ENCODE results near the gene TANGO6. TPM values are rescaled to one million over a fixed set of nuclear protein-coding genes. Genes with fewer than 3 reads are reported as not detected.

TANGO6 gene
- total RNA-seq, 1 donor from 2014 or later, result 12.8 TPM

DNA sequence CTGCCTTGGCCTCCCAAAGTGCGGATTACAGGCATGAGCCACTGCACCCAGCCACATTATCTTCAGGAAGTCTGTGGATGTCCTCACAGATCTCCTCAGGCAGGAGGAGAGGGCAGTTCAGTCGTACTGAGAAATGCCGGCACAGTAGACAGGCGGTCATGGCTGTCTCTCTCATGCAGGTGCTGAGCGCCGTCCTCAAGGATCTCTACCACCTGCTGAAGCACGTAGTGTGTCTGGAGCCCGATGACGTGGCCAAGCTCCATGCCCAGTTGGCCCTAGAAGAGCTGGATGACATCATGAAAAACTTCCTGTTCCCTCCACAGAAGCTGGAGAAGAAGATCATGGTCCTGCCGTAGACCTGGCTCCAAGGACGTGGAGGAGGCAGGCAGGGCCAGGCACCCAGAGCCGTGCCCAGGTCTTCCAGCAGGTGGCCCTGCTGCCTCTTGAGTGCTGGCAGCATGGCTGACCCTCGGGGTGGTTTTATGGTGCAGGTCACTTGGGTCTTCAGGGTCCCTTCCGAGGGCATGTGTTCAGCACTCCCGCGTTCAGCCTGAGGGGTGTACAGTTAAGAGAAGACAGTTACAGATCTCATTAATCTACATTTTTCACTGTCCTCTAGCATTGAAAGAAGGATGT is 240.1 kb downstream of the TANGO6 start:
- Mint-ChIP-seq H3K4me3 (no peak overlapping the region), H3K9me3 (no peaks in the 10 kb centered on the region), H3K36me3 (peaks cover 7% of the 10 kb centered on the region), H3K27ac (no peak overlapping the region), H3K4me1 (peaks cover 9% of the 10 kb centered on the region), H3K27me3 (ENCODE audit: insufficient read depth, low read depth) (peaks cover 4% of the 10 kb centered on the region)
- DNase-seq (ENCODE audit: low spot score), result no peak
- H3K27ac ChIP-seq, result peak overlapping the region; percentile 48
- no peak overlapping the region for H3K9ac ChIP-seq
- peaks cover 13% of the 10 kb centered on the region for H3F3A ChIP-seq (ENCODE audit: low read depth)
- TF ChIP-seq, protein P1, sequence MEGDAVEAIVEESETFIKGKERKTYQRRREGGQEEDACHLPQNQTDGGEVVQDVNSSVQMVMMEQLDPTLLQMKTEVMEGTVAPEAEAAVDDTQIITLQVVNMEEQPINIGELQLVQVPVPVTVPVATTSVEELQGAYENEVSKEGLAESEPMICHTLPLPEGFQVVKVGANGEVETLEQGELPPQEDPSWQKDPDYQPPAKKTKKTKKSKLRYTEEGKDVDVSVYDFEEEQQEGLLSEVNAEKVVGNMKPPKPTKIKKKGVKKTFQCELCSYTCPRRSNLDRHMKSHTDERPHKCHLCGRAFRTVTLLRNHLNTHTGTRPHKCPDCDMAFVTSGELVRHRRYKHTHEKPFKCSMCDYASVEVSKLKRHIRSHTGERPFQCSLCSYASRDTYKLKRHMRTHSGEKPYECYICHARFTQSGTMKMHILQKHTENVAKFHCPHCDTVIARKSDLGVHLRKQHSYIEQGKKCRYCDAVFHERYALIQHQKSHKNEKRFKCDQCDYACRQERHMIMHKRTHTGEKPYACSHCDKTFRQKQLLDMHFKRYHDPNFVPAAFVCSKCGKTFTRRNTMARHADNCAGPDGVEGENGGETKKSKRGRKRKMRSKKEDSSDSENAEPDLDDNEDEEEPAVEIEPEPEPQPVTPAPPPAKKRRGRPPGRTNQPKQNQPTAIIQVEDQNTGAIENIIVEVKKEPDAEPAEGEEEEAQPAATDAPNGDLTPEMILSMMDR (IDR thresholded peaks at IDR 0.05), result peak; percentile 27
- TF ChIP-seq EZH2 (IDR thresholded peaks at IDR 0.05) (no peak), EZH2phosphoT487 (IDR thresholded peaks at IDR 0.05) (no peak)
- H3K79me2 ChIP-seq (ENCODE audit: low read depth), result no peaks in the 10 kb centered on the region
- no peaks in the 10 kb centered on the region for H3K36me3 ChIP-seq
- no peak overlapping the region for H2AFZ ChIP-seq (replicated peaks)
- no peaks in the 10 kb centered on the region for H4K20me1 ChIP-seq (ENCODE audit: low read depth)
- no peak overlapping the region for H3K4me3 ChIP-seq
- H3K27me3 ChIP-seq, result no peaks in the 10 kb centered on the region
- no peak overlapping the region for H3K4me2 ChIP-seq
- H3K4me1 ChIP-seq, result peaks cover 16% of the 10 kb centered on the region
- no peaks in the 10 kb centered on the region for H3K9me3 ChIP-seq (ENCODE audit: low read depth)

DNA sequence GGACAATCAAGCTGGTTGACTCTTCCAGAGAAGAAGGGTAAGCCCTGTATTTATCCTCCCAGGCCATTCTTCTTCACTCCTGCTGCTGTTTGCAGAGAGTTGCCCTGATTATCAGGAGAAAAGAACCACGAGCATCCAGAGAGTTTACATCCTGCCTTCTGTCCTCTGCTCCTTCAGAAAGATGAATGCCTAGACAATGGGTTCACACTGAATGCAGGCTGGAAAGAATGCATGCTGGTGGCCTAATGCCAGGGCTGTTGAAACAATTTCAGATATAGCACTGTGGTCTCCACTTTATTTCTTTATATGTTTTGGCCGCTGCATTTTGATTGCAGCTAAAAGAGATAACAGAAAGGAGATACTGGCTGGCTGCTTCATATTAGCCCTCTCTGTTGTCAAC is 241.0 kb downstream of the TANGO6 start:
- Histone ChIP-seq H3K4me3 (no peak overlapping the region), H3K9ac (no peak overlapping the region), H3K9me3 (ENCODE audit: low read depth) (no peaks in the 10 kb centered on the region), H3K79me2 (ENCODE audit: low read depth) (no peaks in the 10 kb centered on the region), H3K36me3 (no peaks in the 10 kb centered on the region), H3F3A (ENCODE audit: low read depth) (peaks cover 18% of the 10 kb centered on the region), H3K4me2 (peak overlapping the region; percentile 34), H3K27ac (peak overlapping the region; percentile 48), H3K27me3 (no peaks in the 10 kb centered on the region), H2AFZ (replicated peaks) (no peak overlapping the region), H4K20me1 (ENCODE audit: low read depth) (no peaks in the 10 kb centered on the region), H3K4me1 (peaks cover 17% of the 10 kb centered on the region)
- H3K4me3 Mint-ChIP-seq, result no peak overlapping the region
- H3K4me1 Mint-ChIP-seq, result peaks cover 17% of the 10 kb centered on the region
- no peak overlapping the region for H3K27ac Mint-ChIP-seq
- H3K9me3 Mint-ChIP-seq, result no peaks in the 10 kb centered on the region
- peaks cover 7% of the 10 kb centered on the region for H3K36me3 Mint-ChIP-seq
- H3K27me3 Mint-ChIP-seq (ENCODE audit: insufficient read depth, low read depth), result peaks cover 4% of the 10 kb centered on the region
- TF ChIP-seq, protein P1 (IDR thresholded peaks at IDR 0.05), result no peak
- TF ChIP-seq EZH2phosphoT487 (IDR thresholded peaks at IDR 0.05) (no peak), EZH2 (IDR thresholded peaks at IDR 0.05) (no peak)
- no peak for DNase-seq (ENCODE audit: low spot score)

DNA sequence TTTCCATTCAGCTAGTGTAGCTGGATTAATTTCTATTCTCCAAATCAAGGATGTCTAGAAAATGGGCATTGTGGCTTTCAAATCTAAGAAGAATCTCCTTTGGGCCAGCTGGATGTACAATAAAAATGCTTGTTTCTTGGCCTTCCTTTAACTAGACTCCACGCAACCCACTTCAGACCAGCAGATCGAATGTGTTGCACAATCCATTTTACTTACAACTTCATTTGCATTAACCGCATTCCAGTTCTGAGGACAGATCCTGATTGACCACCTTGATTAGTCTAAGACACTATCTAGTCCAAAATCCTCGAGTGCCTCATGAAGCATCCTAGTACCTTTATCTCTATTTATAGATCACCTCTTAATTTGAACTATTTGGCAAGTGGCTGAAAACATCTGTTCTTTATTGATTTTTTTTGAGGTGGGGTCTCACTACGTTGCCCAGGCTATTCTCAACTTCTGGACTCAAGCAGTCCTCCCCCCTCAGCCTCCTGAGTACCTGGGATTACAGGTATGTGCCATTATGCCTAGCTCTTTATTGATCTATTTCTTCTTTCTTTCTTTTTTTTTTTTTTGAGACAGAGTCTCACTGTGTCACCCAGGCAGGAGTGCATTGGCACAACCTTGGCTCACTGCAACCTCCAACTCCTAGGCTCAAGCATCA is 241.8 kb downstream of the TANGO6 start:
- Histone ChIP-seq H3K79me2 (ENCODE audit: low read depth) (no peaks in the 10 kb centered on the region), H3K27me3 (no peaks in the 10 kb centered on the region), H3F3A (ENCODE audit: low read depth) (peaks cover 19% of the 10 kb centered on the region), H3K27ac (no peak overlapping the region), H4K20me1 (ENCODE audit: low read depth) (no peaks in the 10 kb centered on the region), H3K9me3 (ENCODE audit: low read depth) (no peaks in the 10 kb centered on the region), H3K4me1 (peaks cover 24% of the 10 kb centered on the region), H3K4me3 (no peak overlapping the region), H3K36me3 (no peaks in the 10 kb centered on the region), H2AFZ (replicated peaks) (no peak overlapping the region), H3K9ac (no peak overlapping the region), H3K4me2 (no peak overlapping the region)
- no peak for DNase-seq (ENCODE audit: low spot score)
- TF ChIP-seq, protein P1 (IDR thresholded peaks at IDR 0.05), result no peak
- TF ChIP-seq EZH2 (IDR thresholded peaks at IDR 0.05), result no peak
- no peak for TF ChIP-seq EZH2phosphoT487 (IDR thresholded peaks at IDR 0.05)
- H3K9me3 Mint-ChIP-seq, result no peaks in the 10 kb centered on the region
- no peak overlapping the region for H3K4me3 Mint-ChIP-seq
- H3K27me3 Mint-ChIP-seq (ENCODE audit: insufficient read depth, low read depth), result peaks cover 4% of the 10 kb centered on the region
- peak overlapping the region; percentile 36 for H3K27ac Mint-ChIP-seq
- peaks cover 22% of the 10 kb centered on the region for H3K4me1 Mint-ChIP-seq
- peaks cover 7% of the 10 kb centered on the region for H3K36me3 Mint-ChIP-seq
